ENCODE results near the gene OR1D2. TPM values are rescaled to one million over a fixed set of nuclear protein-coding genes. Genes with fewer than 3 reads are reported as not detected.

Gene OR1D2
- total RNA-seq, 1 experiment from 2014 or later, result not detected

- BruUV-seq (replicated peaks), result no TSS peak
- Histone ChIP-seq H3K4me3 (ENCODE audit: low read depth, low read length) (peak overlapping the region; percentile 61), H3K36me3 (ENCODE audit: control insufficient read depth, insufficient read depth, low read length) (no peaks in the 10 kb centered on the region), H3K27me3 (replicated peaks; ENCODE audit: control insufficient read depth, insufficient read depth, low read length) (no peaks in the 10 kb centered on the region), H3K4me1 (no peaks in the 10 kb centered on the region), H3K9me3 (no peaks in the 10 kb centered on the region; the same call in 1 of the 2 replicates)
- Mint-ChIP-seq H3K27ac (ENCODE audit: unreplicated experiment) (peak overlapping the region; percentile 95), H3K4me3 (ENCODE audit: unreplicated experiment) (peak overlapping the region; percentile 95), H3K27me3 (ENCODE audit: insufficient read depth, unreplicated experiment) (peaks cover 5% of the 10 kb centered on the region), H3K4me1 (ENCODE audit: low read depth, unreplicated experiment) (no peaks in the 10 kb centered on the region), H3K9me3 (ENCODE audit: unreplicated experiment) (peaks cover 9% of the 10 kb centered on the region), H3K36me3 (ENCODE audit: insufficient read depth, unreplicated experiment) (peaks cover 6% of the 10 kb centered on the region)
- intact Hi-C loops (cut with micrococcal nuclease; ENCODE audit: unreplicated experiment), result loop anchor here (1.0 to 10.0 kb wide), 4 partner anchors 114 to 598 kb away; no protein-coding TSS in a partner anchor
- TF ChIP-seq CTCF (IDR thresholded peaks at IDR 0.05; ENCODE audit: insufficient read depth in 1 of 2, low read depth in 1 of 2, low read length in 1 of 2, severe bottlenecking in 1 of 2, unreplicated experiment in 1 of 2), result peak; percentile 69 to 93
- ChIA-PET POLR2A (no interaction called here), CTCF (interaction anchor here (1.0 to 1.9 kb wide), 4 partner anchors 9 to 599 kb away, joined by 3 to 7 read pairs (median 4); partner anchors contain the start of genes CTNS and SHPK)
- peak; percentile 99 for DNase-seq
Observed at GRCh38 chr17:3048727-3049471, 55.3 kb downstream of the OR1D2 start.

DNA sequence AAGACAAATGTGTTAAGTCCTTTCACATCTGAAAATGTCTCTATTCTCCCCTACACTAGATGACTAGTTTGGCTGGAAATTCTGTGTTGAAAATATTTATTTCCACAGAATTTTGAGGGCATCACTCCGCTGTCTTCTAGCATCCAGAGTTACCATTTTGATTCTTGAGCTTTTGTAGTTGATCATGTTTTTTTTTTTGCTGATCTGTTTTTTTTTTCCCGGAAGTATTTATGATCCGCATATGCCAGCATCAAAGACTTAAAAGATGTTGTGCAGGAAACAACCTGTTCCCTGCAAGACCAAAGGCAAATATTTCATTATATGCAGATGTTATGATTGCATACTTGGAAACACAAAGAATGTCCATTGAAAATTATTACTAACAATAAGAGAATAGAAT, 57.5 kb downstream of the OR1D2 start:
- no peak for DNase-seq
- intact Hi-C loops (cut with micrococcal nuclease; ENCODE audit: unreplicated experiment), result loop anchor here (5.0 to 10.0 kb wide), 3 partner anchors 288 to 601 kb away; no protein-coding TSS in a partner anchor
- Histone ChIP-seq H3K36me3 (ENCODE audit: control insufficient read depth, insufficient read depth, low read length) (no peaks in the 10 kb centered on the region), H3K27me3 (replicated peaks; ENCODE audit: control insufficient read depth, insufficient read depth, low read length) (no peaks in the 10 kb centered on the region), H3K4me3 (ENCODE audit: low read depth, low read length) (no peak overlapping the region), H3K4me1 (no peaks in the 10 kb centered on the region), H3K9me3 (no peaks in the 10 kb centered on the region; the same call in 1 of the 2 replicates)
- Mint-ChIP-seq H3K27me3 (ENCODE audit: insufficient read depth, unreplicated experiment) (peaks cover 5% of the 10 kb centered on the region), H3K27ac (ENCODE audit: unreplicated experiment) (no peak overlapping the region), H3K36me3 (ENCODE audit: insufficient read depth, unreplicated experiment) (peaks cover 6% of the 10 kb centered on the region), H3K4me3 (ENCODE audit: unreplicated experiment) (no peak overlapping the region), H3K4me1 (ENCODE audit: low read depth, unreplicated experiment) (no peaks in the 10 kb centered on the region), H3K9me3 (ENCODE audit: unreplicated experiment) (peaks cover 13% of the 10 kb centered on the region)
- POLR2A ChIA-PET, result no interaction called here
- TF ChIP-seq CTCF (IDR thresholded peaks at IDR 0.05; ENCODE audit: insufficient read depth in 1 of 2, low read depth in 1 of 2, low read length in 1 of 2, severe bottlenecking in 1 of 2, unreplicated experiment in 1 of 2), result no peak
- no TSS peak for BruUV-seq (replicated peaks)
- CTCF ChIA-PET, result no interaction called here

GRCh38 chr17:3043737-3044365, 60.4 kb downstream of the OR1D2 start:
- Mint-ChIP-seq H3K27me3 (ENCODE audit: insufficient read depth, unreplicated experiment) (peaks cover 17% of the 10 kb centered on the region), H3K4me3 (ENCODE audit: unreplicated experiment) (no peak overlapping the region), H3K4me1 (ENCODE audit: low read depth, unreplicated experiment) (no peaks in the 10 kb centered on the region), H3K9me3 (ENCODE audit: unreplicated experiment) (peaks cover 13% of the 10 kb centered on the region), H3K27ac (ENCODE audit: unreplicated experiment) (no peak overlapping the region), H3K36me3 (ENCODE audit: insufficient read depth, unreplicated experiment) (peaks cover 2% of the 10 kb centered on the region)
- CTCF ChIA-PET, result interaction anchor here (0.5 to 1.2 kb wide), 3 partner anchors 11 to 224 kb away, joined by 4 read pairs; no protein-coding TSS in a partner anchor
- Histone ChIP-seq H3K4me1 (no peaks in the 10 kb centered on the region), H3K4me3 (ENCODE audit: low read depth, low read length) (no peak overlapping the region), H3K27me3 (replicated peaks; ENCODE audit: control insufficient read depth, insufficient read depth, low read length) (no peaks in the 10 kb centered on the region), H3K9me3 (no peaks in the 10 kb centered on the region; the same call in 1 of the 2 replicates), H3K36me3 (ENCODE audit: control insufficient read depth, insufficient read depth, low read length) (no peaks in the 10 kb centered on the region)
- no TSS peak for BruUV-seq (replicated peaks)
- DNase-seq, result peak in 1 of 2 experiments; percentile 75
- TF ChIP-seq CTCF (IDR thresholded peaks at IDR 0.05; ENCODE audit: insufficient read depth in 1 of 2, low read depth in 1 of 2, low read length in 1 of 2, severe bottlenecking in 1 of 2, unreplicated experiment in 1 of 2), result peak; percentile 64 to 73
- intact Hi-C loops (cut with micrococcal nuclease; ENCODE audit: unreplicated experiment), result loop anchor here (10.0 kb wide), 1 partner anchor 291 kb away; no protein-coding TSS in a partner anchor
- POLR2A ChIA-PET, result no interaction called here
